WI38 (cell line): ENCODE data around the gene SURF4.

Experiments
- H3K4me3 ChIP-seq: 2 replicates; pipeline ENCODE4 v1.5.1; 2011; ENCODE audit warnings: low read depth, mild to moderate bottlenecking, control low read depth, low read length
- TF ChIP-seq, protein P1 (sequence below): IDR thresholded peaks from 2 replicates; pipeline ENCODE4 v1.5.1; 2012; ENCODE audit warnings: low read depth, mild to moderate bottlenecking, control low read depth, low read length

SURF4 gene

DNA sequence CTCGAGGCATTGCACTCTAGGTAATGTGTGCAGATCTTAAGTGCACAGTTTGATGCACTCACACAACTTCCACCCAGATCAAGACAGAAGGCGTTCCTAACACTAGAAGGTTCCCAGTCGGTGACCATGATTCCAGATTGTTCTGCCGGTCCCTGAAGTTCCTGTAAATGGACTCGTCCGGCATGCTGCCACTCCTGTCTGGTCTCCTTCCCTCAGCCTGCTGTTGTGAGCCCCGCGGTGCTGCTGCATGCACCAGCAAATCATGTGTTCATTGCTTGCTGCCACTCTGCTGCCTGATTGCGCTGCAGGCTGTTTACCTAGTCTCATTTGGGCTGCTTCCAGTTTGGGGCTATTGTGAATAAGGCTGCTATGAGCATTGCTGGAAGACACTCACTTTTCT, 11.8 kb upstream of the SURF4 start:
- H3K4me3 ChIP-seq, result no peak overlapping the region
- TF ChIP-seq, protein P1, sequence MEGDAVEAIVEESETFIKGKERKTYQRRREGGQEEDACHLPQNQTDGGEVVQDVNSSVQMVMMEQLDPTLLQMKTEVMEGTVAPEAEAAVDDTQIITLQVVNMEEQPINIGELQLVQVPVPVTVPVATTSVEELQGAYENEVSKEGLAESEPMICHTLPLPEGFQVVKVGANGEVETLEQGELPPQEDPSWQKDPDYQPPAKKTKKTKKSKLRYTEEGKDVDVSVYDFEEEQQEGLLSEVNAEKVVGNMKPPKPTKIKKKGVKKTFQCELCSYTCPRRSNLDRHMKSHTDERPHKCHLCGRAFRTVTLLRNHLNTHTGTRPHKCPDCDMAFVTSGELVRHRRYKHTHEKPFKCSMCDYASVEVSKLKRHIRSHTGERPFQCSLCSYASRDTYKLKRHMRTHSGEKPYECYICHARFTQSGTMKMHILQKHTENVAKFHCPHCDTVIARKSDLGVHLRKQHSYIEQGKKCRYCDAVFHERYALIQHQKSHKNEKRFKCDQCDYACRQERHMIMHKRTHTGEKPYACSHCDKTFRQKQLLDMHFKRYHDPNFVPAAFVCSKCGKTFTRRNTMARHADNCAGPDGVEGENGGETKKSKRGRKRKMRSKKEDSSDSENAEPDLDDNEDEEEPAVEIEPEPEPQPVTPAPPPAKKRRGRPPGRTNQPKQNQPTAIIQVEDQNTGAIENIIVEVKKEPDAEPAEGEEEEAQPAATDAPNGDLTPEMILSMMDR, result no peak

DNA sequence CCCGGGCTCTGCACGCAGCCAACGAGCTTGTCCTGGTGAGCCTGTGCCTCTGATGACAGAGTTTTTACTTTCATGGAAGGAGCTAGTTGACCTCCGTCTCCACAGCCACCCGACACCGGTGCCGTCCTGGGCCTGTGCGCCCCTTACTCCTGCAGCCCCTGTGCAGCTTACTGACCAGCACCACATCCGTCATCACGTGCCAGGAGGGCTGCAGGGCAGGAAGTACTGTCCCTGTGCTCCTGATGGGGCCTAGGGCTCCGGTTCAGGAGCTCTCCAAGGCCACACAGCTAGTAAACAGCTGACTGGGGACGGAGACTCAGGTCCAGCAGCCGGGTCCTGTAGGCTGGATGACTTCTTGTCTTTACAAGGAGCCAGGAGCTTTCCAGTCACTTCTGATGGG, 10.5 kb upstream of the SURF4 start:
- H3K4me3 ChIP-seq, result no peak overlapping the region
- TF ChIP-seq, protein P1, result no peak

DNA sequence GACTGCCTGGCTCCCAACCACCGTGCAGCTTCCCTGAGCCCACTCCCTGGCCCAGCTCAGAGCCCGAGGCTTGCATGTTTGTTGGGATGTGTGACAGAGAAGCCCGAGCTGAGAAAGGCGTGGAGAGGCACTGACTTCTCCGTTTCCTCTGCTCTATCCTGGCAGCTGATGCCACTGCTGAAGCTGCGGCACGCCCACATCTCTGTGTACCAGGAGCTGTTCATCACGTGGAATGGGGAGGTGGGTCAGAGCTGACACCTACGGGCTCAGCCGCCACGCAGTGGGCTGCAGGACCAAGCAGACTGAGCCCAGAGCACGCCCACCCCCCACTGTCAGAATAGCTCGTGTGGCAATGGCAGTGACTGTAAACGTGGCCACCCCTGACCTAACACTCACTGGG, 9.6 kb upstream of the SURF4 start:
- no peak overlapping the region for H3K4me3 ChIP-seq
- TF ChIP-seq, protein P1, result no peak

DNA sequence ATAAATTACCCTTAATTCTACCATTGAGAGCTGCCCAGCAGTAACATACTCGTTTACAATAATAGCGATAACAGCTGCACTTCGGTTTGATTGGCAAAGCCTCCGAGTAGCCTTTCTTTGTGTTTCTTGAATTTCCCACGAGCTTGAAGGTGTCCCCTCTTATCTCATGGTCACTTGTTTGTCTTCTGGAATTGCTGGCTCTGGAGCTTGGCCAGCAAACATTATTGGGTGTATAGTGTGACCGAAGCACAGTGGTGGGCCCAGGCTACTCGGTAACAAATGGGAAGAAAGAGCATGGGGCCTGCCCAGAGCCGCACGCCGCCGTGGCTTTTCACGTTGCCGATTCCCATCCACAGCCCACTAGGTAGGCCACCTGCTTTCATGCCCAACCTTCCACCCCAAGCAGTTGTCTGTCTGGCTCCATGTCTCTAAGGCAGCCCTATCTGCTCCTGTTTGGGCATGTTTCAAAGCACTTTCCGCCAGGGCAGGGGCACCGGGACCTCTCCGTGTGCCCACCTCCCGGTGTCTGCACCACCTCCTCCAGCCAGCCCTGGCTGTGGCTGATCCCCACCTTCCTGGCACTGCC, 9.0 kb upstream of the SURF4 start:
- H3K4me3 ChIP-seq, result no peak overlapping the region
- TF ChIP-seq, protein P1, result no peak

DNA sequence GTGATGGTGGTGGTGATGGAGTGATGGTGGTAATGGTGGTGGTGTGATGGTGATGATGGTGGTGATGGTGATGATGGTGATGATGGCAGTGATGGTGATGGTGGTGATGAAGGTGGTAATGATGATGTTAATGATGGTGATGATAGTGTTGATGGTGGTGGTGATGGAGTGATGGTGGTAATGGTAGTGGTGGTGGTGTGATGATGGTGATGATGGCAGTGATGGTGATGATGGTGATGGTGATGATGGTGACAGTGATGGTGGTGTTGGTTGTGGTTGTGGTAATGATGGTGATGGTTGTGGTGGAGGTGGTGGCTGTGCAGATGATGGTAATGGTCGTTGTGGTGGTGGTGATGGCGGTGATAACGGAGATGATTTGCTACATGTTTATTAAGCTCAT, 7.6 kb upstream of the SURF4 start:
- H3K4me3 ChIP-seq, result no peak overlapping the region
- TF ChIP-seq, protein P1, result no peak

DNA sequence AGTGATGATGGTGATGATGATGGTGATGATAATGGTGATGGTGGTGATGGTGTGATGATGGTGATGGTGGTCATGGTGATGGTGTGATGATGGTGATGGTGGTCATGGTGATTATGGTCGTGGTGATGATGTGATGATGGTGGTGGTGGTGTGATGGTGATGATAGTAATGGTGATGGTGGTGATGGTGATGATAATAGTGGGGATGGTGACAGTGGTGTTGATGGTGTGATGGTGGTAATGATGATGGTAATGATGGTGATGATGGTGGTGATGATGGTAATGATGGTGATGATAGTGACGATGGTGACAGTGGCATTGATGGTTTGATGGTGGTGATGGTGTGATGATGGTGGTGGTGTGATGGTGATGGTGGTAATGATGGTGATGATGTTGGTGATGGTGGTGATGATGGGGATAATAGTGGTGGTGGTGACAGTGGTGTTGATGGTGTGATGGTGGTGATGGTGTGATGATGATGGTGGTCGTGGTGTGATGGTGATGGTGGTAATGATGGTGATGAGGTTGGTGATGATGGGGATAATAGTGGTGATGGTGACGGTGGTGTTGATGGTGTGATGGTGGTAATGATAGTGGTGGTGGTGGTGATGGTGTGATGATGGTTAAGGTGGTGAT, 6.8 kb upstream of the SURF4 start:
- TF ChIP-seq, protein P1, result no peak
- no peak overlapping the region for H3K4me3 ChIP-seq

- H3K4me3 ChIP-seq, result no peak overlapping the region
- TF ChIP-seq, protein P1, result no peak
Observed at GRCh38 chr9:133380734-133381133, 4.9 kb upstream of the SURF4 start.
